Esophagus muscularis mucosa (tissue), 4 donors: ENCODE results near the gene ZNF423. TPM values are rescaled to one million over a fixed set of nuclear protein-coding genes. Genes with fewer than 3 reads are reported as not detected.

Source experiments
- DNase-seq: peaks from one replicate; pipeline ENCODE4 v3.0.0-alpha.2; 2017; ENCODE audit errors: extremely low spot score
- H3K27ac ChIP-seq, 4 donors: fragments of 200-600 bp; sonication (generic); replicated peaks in 1 of 4; 1 replicate in 3 of 4; 2 replicates in 1 of 4; pipeline ENCODE4 v1.5.1; 2016 to 2019; ENCODE audit warnings: mild to moderate bottlenecking in 1 of 4
- H3K27me3 ChIP-seq, 4 donors: fragments of 200-600 bp; sonication (generic); one replicate each; pipeline versions ENCODE4 v1.5.1 to v1.6.0; 2016 to 2019
- H3K36me3 ChIP-seq, 4 donors: fragments of 200-600 bp; sonication (generic); one replicate each; pipeline ENCODE4 v1.5.1; 2016 to 2019
- H3K4me1 ChIP-seq, 4 donors: fragments of 200-600 bp; sonication (generic); one replicate each; pipeline ENCODE4 v1.5.1; 2016 to 2019
- H3K4me3 ChIP-seq, 4 donors: fragments of 200-600 bp; sonication (generic); 1 replicate in 2 of 4; 2 replicates in 2 of 4; pipeline ENCODE4 v1.5.1; 2016 to 2019; ENCODE audit warnings: mild to moderate bottlenecking in 4 of 4, moderate library complexity in 1 of 4
- H3K9me3 ChIP-seq, 4 donors: fragments of 200-600 bp; sonication (generic); 1 replicate in 3 of 4; 2 replicates in 1 of 4; pipeline ENCODE4 v1.5.1; 2016 to 2019
- EP300 ChIP-seq: sonication (generic); formaldehyde crosslinking; IDR thresholded peaks from one replicate; pipeline ENCODE4 v1.6.1; 2017; ENCODE audit warnings: antibody characterized with exemption
- POLR2A ChIP-seq: fragments of 450-650 bp; IDR thresholded peaks from one replicate; pipeline ENCODE4 v1.6.1; 2017; ENCODE audit warnings: antibody characterized with exemption, moderate library complexity, mild to moderate bottlenecking, low read depth
- POLR2AphosphoS5 ChIP-seq, 2 donors: sonication (generic); formaldehyde crosslinking; IDR thresholded peaks; one replicate each; pipeline ENCODE4 v1.6.1; 2017; ENCODE audit warnings: antibody characterized with exemption in 2 of 2
- WGBS: methylation state at CpG from one replicate; pipeline ENCODE4 v1.1.5; 2018; 5-methylcytosine and 5-hydroxymethylcytosine counted together
- intact Hi-C: fragments of 100-400 bp; cut with DNase I; formaldehyde crosslinking; loops from one replicate; pipeline ENCODE4 v1.15.1; 2023
- total RNA-seq, 4 donors: library from RNA; depleted of rRNA; stranded (reverse); fragments of >200 nt; gene quantifications; one replicate each; pipeline versions ENCODE4 v1.1.0 to v1.2.1, GENCODE V29; 2016
- TF ChIP-seq, protein P1 (sequence below), 3 experiments: fragments of 200-600 bp in 2 of 3; fragments of 450-650 bp in 1 of 3; sonication (generic) in 2 of 3; IDR thresholded peaks; one replicate each; pipeline ENCODE4 v1.5.1; 2017 to 2019; ENCODE audit warnings: antibody characterized with exemption in 3 of 3, mild to moderate bottlenecking in 2 of 3, moderate library complexity in 1 of 3

The ZNF423 gene
- total RNA-seq, 4 donors from 2014 or later: 8.7 to 22.5 (median 10.3) TPM

GRCh38 chr16:49849754-49850108 lies 6.2 kb downstream of the ZNF423 start:
- Histone ChIP-seq H3K27me3 (no peaks in the 10 kb centered on the region), H3K4me1 (peaks cover 30 to 46% (median 43%) of the 10 kb centered on the region in 4 donors), H3K9me3 (no peaks in the 10 kb centered on the region), H3K4me3 (no peak overlapping the region), H3K36me3 (peaks cover 0 to 3% (median 0%) of the 10 kb centered on the region in 4 donors), H3K27ac (no peak overlapping the region)
- TF ChIP-seq, protein P1, sequence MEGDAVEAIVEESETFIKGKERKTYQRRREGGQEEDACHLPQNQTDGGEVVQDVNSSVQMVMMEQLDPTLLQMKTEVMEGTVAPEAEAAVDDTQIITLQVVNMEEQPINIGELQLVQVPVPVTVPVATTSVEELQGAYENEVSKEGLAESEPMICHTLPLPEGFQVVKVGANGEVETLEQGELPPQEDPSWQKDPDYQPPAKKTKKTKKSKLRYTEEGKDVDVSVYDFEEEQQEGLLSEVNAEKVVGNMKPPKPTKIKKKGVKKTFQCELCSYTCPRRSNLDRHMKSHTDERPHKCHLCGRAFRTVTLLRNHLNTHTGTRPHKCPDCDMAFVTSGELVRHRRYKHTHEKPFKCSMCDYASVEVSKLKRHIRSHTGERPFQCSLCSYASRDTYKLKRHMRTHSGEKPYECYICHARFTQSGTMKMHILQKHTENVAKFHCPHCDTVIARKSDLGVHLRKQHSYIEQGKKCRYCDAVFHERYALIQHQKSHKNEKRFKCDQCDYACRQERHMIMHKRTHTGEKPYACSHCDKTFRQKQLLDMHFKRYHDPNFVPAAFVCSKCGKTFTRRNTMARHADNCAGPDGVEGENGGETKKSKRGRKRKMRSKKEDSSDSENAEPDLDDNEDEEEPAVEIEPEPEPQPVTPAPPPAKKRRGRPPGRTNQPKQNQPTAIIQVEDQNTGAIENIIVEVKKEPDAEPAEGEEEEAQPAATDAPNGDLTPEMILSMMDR (IDR thresholded peaks at IDR 0.05): no peak
- TF ChIP-seq POLR2AphosphoS5 (IDR thresholded peaks at IDR 0.05) (no peak), POLR2A (no peak), EP300 (no peak)
- intact Hi-C loops: no loop called here
- no peak for DNase-seq
- 83% methylated on average over 8 of the region's 8 CpGs for WGBS

DNA sequence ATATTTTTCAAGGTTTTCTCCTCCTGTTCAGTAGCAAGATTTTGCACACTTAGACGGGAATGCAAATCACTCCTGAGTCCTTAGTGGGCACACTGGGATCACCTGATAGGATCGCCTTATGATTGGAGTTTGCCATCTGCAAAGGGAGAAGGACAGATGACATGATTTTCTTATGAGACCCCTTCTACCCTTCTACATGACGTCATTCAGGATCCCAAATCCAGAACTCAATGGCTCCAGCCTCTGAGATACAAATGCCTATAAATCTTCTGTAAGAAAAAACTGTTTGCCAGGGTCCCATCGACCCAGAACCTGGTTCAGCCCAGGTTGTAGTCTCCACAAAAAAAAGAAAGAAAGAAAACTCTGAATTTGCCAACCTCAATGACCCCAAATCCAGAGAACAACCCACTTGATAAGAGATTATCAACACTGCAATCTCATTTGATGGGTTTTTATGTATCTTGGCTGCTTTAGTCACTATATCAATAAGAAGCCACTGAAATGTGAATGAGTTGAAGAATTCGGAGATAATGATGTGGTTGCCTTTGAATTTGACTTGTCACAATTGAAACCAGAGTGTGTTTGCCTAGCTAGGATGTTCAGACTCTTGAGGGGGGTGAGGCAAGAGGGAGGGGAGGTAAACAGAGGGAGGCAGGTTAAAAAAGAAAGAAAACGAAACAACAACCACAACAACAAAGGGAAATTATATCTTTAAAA lies 6.7 kb downstream of the ZNF423 start:
- Histone ChIP-seq H3K27ac (no peak overlapping the region), H3K4me1 (peaks cover 26 to 40% (median 38%) of the 10 kb centered on the region in 4 donors), H3K9me3 (no peaks in the 10 kb centered on the region), H3K36me3 (peaks cover 0 to 3% (median 0%) of the 10 kb centered on the region in 4 donors), H3K27me3 (no peaks in the 10 kb centered on the region), H3K4me3 (no peak overlapping the region)
- TF ChIP-seq POLR2AphosphoS5 (IDR thresholded peaks at IDR 0.05): no peak
- WGBS: 88% methylated on average over 6 of the region's 6 CpGs
- intact Hi-C loops: no loop called here
- no peak for DNase-seq

DNA sequence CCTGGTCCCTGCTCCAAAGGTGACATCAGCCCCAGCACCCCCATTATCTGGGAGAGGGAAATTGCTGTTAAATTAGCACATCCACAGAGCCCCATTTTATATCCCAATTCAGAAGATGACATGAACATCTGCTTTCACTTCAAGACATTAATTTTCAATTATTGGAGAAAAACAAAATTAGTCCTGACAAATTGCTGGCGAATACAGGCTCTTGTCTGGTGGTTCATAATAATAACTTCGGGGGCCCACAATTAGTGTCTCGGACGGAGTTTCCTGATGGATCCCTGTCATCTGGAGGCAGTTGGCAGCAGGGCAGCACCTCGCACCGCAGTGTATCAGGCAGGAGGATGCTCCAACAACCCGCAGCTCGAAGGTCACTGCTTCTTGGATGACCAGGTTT lies 7.4 kb downstream of the ZNF423 start:
- no peak overlapping the region for H3K4me3 ChIP-seq
- peaks cover 20 to 38% (median 36%) of the 10 kb centered on the region in 4 donors for H3K4me1 ChIP-seq
- 79% methylated on average over 8 of the region's 8 CpGs for WGBS
- no peak for DNase-seq
- TF ChIP-seq POLR2AphosphoS5 (IDR thresholded peaks at IDR 0.05) (no peak), EP300 (no peak), POLR2A (no peak)
- TF ChIP-seq, protein P1 (IDR thresholded peaks at IDR 0.05): no peak
- H3K36me3 ChIP-seq: peaks cover 0 to 3% (median 0%) of the 10 kb centered on the region in 4 donors
- no peak overlapping the region for H3K27ac ChIP-seq
- no peaks in the 10 kb centered on the region for H3K9me3 ChIP-seq
- H3K27me3 ChIP-seq: no peaks in the 10 kb centered on the region
- intact Hi-C loops: no loop called here

DNA sequence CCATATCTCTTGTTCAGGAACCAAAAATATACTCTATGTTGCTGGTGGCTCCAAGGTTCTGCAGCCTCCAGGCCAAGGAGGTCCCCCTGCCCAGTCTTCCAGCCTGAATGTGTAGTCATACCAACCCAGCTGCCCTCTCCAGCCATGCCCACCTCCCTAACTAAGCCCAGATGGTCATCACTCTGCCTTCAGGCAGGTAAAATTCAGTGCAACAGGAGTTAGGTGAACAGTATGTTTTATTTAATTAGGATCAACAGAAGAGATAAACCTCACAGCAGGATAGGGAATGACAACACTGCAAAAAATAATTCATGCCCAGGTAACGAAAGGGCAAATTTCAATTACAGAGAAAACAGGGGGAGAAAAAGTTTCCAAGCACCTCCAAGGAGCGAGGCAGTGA lies 9.1 kb downstream of the ZNF423 start:
- Histone ChIP-seq H3K36me3 (peaks cover 0 to 3% (median 0%) of the 10 kb centered on the region in 4 donors), H3K27me3 (no peaks in the 10 kb centered on the region), H3K4me3 (no peak overlapping the region), H3K27ac (no peak overlapping the region), H3K4me1 (peaks cover 16 to 34% (median 28%) of the 10 kb centered on the region in 4 donors), H3K9me3 (no peaks in the 10 kb centered on the region)
- DNase-seq: no peak
- intact Hi-C loops: no loop called here
- no peak for TF ChIP-seq POLR2AphosphoS5 (IDR thresholded peaks at IDR 0.05)
- TF ChIP-seq POLR2A: no peak
- no peak for TF ChIP-seq EP300
- TF ChIP-seq, protein P1 (IDR thresholded peaks at IDR 0.05): no peak
- WGBS: 100% methylated on average over 2 of the region's 2 CpGs

DNA sequence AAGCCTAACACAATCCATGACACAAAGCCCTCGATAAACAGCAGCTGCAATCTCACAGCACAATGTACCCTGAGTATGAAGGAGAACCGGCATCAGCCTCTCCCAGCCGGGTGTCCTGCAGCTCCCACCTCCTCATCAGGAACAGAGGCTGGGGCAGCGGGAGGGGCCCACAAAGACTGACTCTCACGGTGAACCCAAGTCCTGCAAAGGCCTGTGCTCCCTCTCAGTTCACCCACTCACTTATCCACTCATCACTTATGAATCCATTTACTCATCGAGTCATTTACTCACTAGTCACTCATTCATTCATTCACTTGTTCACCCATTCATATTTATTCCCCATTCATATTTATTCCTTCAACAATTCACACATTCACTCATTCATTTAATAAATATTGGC lies 11.6 kb downstream of the ZNF423 start:
- 69% methylated on average over 6 of the region's 6 CpGs for WGBS
- no peak for TF ChIP-seq EP300
- TF ChIP-seq, protein P1 (IDR thresholded peaks at IDR 0.05): no peak
- no peak for TF ChIP-seq POLR2AphosphoS5 (IDR thresholded peaks at IDR 0.05)
- TF ChIP-seq POLR2A: no peak
- Histone ChIP-seq H3K27ac (no peak overlapping the region), H3K36me3 (peaks cover 0 to 3% (median 0%) of the 10 kb centered on the region in 4 donors), H3K4me1 (peaks cover 7 to 24% (median 18%) of the 10 kb centered on the region in 4 donors), H3K9me3 (no peaks in the 10 kb centered on the region), H3K4me3 (no peak overlapping the region), H3K27me3 (no peaks in the 10 kb centered on the region)
- DNase-seq: no peak
- intact Hi-C loops: no loop called here
